SU-DHL-6 (cell line): ENCODE measurements around the gene WWOX.

Experiments used
- H2AFZ ChIP-seq: fragments of 200-600 bp; sonication (generic); 2 replicates; pipeline ENCODE4 v1.6.1; 2014; ENCODE audit warnings: low read depth, mild to moderate bottlenecking, moderate library complexity, mixed read lengths, antibody characterized with exemption, low read length; ENCODE audit not compliant: severe bottlenecking
- H3F3A ChIP-seq: fragments of 200-600 bp; shearing (Covaris generic); 2 replicates; pipeline ENCODE4 v1.6.0; 2016; ENCODE audit warnings: antibody characterized with exemption, mild to moderate bottlenecking; ENCODE audit not compliant: insufficient read depth
- H3K27ac ChIP-seq: fragments of 200-600 bp; sonication (generic); 2 replicates; pipeline ENCODE4 v1.5.1; 2016; ENCODE audit warnings: low read depth, mild to moderate bottlenecking, low read length, moderate library complexity, mixed read lengths
- H3K27me3 ChIP-seq: fragments of 200-600 bp; sonication (generic), shearing (Covaris generic); 2 replicates; pipeline ENCODE4 v1.6.0; 2014; ENCODE audit warnings: mild to moderate bottlenecking, low read length
- H3K36me3 ChIP-seq: fragments of 200-600 bp; sonication (generic); 2 replicates; pipeline ENCODE4 v1.6.1; 2014; ENCODE audit warnings: mild to moderate bottlenecking, low read length, mixed read lengths
- H3K4me2 ChIP-seq: fragments of 300-600, 200-600 bp; shearing (Covaris generic), sonication (generic); 2 replicates; pipeline ENCODE4 v1.6.0; 2014; ENCODE audit warnings: low read length, low read depth, mild to moderate bottlenecking; ENCODE audit not compliant: poor library complexity, severe bottlenecking
- H3K4me3 ChIP-seq: fragments of 200-600 bp; sonication (generic); 2 replicates; pipeline ENCODE4 v1.5.1; 2014; ENCODE audit warnings: antibody characterized with exemption, low read length, mild to moderate bottlenecking, mixed read lengths; ENCODE audit not compliant: insufficient read depth, poor library complexity, severe bottlenecking
- H3K79me2 ChIP-seq: fragments of 200-600 bp; sonication (generic); 2 replicates; pipeline ENCODE4 v1.6.1; 2014; ENCODE audit warnings: mild to moderate bottlenecking, low read length, moderate library complexity; ENCODE audit not compliant: insufficient read depth
- H3K9ac ChIP-seq: fragments of 200-600 bp; sonication (generic); 2 replicates; pipeline ENCODE4 v1.7.0; 2014; ENCODE audit warnings: mild to moderate bottlenecking, low read length
- H3K9me2 ChIP-seq: fragments of 200-600 bp; sonication (generic); replicated peaks from 2 replicates; pipeline ENCODE4 v1.6.1; 2014; ENCODE audit warnings: low read length; ENCODE audit not compliant: insufficient read depth
- H3K9me3 ChIP-seq: fragments of 200-600 bp; sonication (generic); 2 replicates; pipeline ENCODE4 v1.6.1; 2014; ENCODE audit warnings: low read length, mixed read lengths; ENCODE audit not compliant: insufficient read depth
- H4K20me1 ChIP-seq: fragments of 200-600 bp; sonication (generic); 2 replicates; pipeline ENCODE4 v1.6.1; 2014; ENCODE audit warnings: low read depth, mild to moderate bottlenecking, antibody characterized with exemption, low read length, moderate library complexity, mixed read lengths
- CTCF ChIP-seq: fragments of 200-600 bp; sonication (generic); IDR thresholded peaks from one replicate; pipeline ENCODE4 v1.5.1; 2017; ENCODE audit warnings: antibody characterized with exemption, mild to moderate bottlenecking, low read length, moderate library complexity; ENCODE audit not compliant: insufficient read depth, poor library complexity, severe bottlenecking
- EZH2phosphoT487 ChIP-seq: fragments of 200-600 bp; sonication (generic), shearing (Covaris generic); conservative IDR thresholded peaks from 2 replicates; pipeline ENCODE4 v1.6.1; 2018; ENCODE audit warnings: mild to moderate bottlenecking, antibody characterized with exemption, low read length, moderate library complexity, mixed read lengths

The WWOX gene

GRCh38 chr16:78385086-78385805 is 285.8 kb downstream of the WWOX start:
- Histone ChIP-seq H3K79me2 (no peaks in the 10 kb centered on the region), H3K27ac (no peak overlapping the region), H3K27me3 (no peaks in the 10 kb centered on the region), H3K4me2 (no peak overlapping the region), H3K9ac (no peak overlapping the region), H3K36me3 (no peaks in the 10 kb centered on the region), H3F3A (no peaks in the 10 kb centered on the region), H3K4me3 (no peak overlapping the region), H4K20me1 (no peaks in the 10 kb centered on the region), H2AFZ (no peak overlapping the region), H3K9me3 (no peaks in the 10 kb centered on the region), H3K9me2 (no peaks in the 10 kb centered on the region)
- no peak for TF ChIP-seq EZH2phosphoT487
- TF ChIP-seq CTCF, result no peak

GRCh38 chr16:78386557-78387324 is 287.3 kb downstream of the WWOX start:
- H4K20me1 ChIP-seq, result no peaks in the 10 kb centered on the region
- TF ChIP-seq EZH2phosphoT487 (no peak), CTCF (no peak)
- H3K27ac ChIP-seq, result no peak overlapping the region
- H3K9me2 ChIP-seq, result no peaks in the 10 kb centered on the region
- no peaks in the 10 kb centered on the region for H3K79me2 ChIP-seq
- no peaks in the 10 kb centered on the region for H3K36me3 ChIP-seq
- no peak overlapping the region for H3K4me2 ChIP-seq
- peaks cover 5% of the 10 kb centered on the region; the same call in 1 of the 2 replicates for H3K9me3 ChIP-seq
- H3K27me3 ChIP-seq, result no peaks in the 10 kb centered on the region
- no peak overlapping the region for H3K4me3 ChIP-seq
- H3F3A ChIP-seq, result no peaks in the 10 kb centered on the region
- no peak overlapping the region for H3K9ac ChIP-seq
- no peak overlapping the region for H2AFZ ChIP-seq

GRCh38 chr16:78389009-78389498 is 289.6 kb downstream of the WWOX start:
- TF ChIP-seq EZH2phosphoT487, result no peak
- TF ChIP-seq CTCF, result no peak

More at GRCh38 chr16:78389009-78389498, 289.6 kb downstream of the WWOX start:
- no peaks in the 10 kb centered on the region for H3K79me2 ChIP-seq
- no peak overlapping the region for H3K4me3 ChIP-seq
- H3K4me2 ChIP-seq, result no peak overlapping the region
- H3K27ac ChIP-seq, result no peak overlapping the region
- H2AFZ ChIP-seq, result no peak overlapping the region
- peaks cover 5% of the 10 kb centered on the region; the same call in 1 of the 2 replicates for H3K9me3 ChIP-seq
- H3K36me3 ChIP-seq, result no peaks in the 10 kb centered on the region; the same call in 1 of the 2 replicates
- H3K27me3 ChIP-seq, result no peaks in the 10 kb centered on the region
- H4K20me1 ChIP-seq, result no peaks in the 10 kb centered on the region
- H3K9ac ChIP-seq, result no peak overlapping the region
- no peaks in the 10 kb centered on the region for H3K9me2 ChIP-seq
- H3F3A ChIP-seq, result no peaks in the 10 kb centered on the region
